Sigmoid colon (tissue), 4 donors: Measurements from ENCODE around the gene CPLX3.

ENCODE experiments used
- CTCF ChIP-seq, 4 experiments: fragments of 450-650 bp in 3 of 4; fragments of 200-600 bp in 1 of 4; IDR thresholded peaks; one replicate each; pipeline ENCODE4 v1.5.1; 2016 to 2019; ENCODE audit warnings: antibody characterized with exemption in 4 of 4, mild to moderate bottlenecking in 3 of 4, moderate library complexity in 2 of 4
- POLR2A ChIP-seq, 2 donors: fragments of 450-650 bp; IDR thresholded peaks; one replicate each; pipeline ENCODE4 v1.6.1; 2016; ENCODE audit warnings: antibody characterized with exemption in 2 of 2, mild to moderate bottlenecking in 2 of 2, moderate library complexity in 2 of 2
- POLR2AphosphoS5 ChIP-seq, 4 donors: sonication (generic); formaldehyde crosslinking; IDR thresholded peaks; one replicate each; pipeline ENCODE4 v1.6.1; 2017; ENCODE audit warnings: antibody characterized with exemption in 4 of 4

GRCh38 chr15:74809242-74809641, 17.2 kb upstream of the CPLX3 start:
- no peak for TF ChIP-seq POLR2A (IDR thresholded peaks at IDR 0.05)
- no peak for TF ChIP-seq CTCF (IDR thresholded peaks at IDR 0.05)
- no peak for TF ChIP-seq POLR2AphosphoS5 (IDR thresholded peaks at IDR 0.05)
